Mucosa of descending colon (tissue), 3 donors: Measurements from ENCODE around the gene BBLN. TPM values are rescaled to one million over a fixed set of nuclear protein-coding genes. Genes with fewer than 3 reads are reported as not detected.

ENCODE experiments used
- ATAC-seq: fragments of 200-7000 bp; cut with Tn5 transposase; one replicate; pipeline ENCODE4 v1.9.1; 2020; ENCODE audit warnings: mild to moderate bottlenecking, moderate library complexity
- DNase-seq, 3 donors: peaks; one replicate each; pipeline ENCODE4 v3.0.0-alpha.2; 2020
- H3K36me3 ChIP-seq: fragments of 200-600 bp; one replicate; pipeline ENCODE4 v1.8.0; 2021; ENCODE audit warnings: low read depth, mild to moderate bottlenecking
- H3K4me1 ChIP-seq: fragments of 200-600 bp; one replicate; pipeline ENCODE4 v1.8.0; 2021; ENCODE audit warnings: low read depth, mild to moderate bottlenecking
- H3K4me3 ChIP-seq: fragments of 200-600 bp; one replicate; pipeline ENCODE4 v1.8.0; 2021; ENCODE audit warnings: mild to moderate bottlenecking
- H3K9me3 ChIP-seq: fragments of 200-600 bp; one replicate; pipeline ENCODE4 v1.8.0; 2021; ENCODE audit warnings: mild to moderate bottlenecking
- intact Hi-C, 2 donors: fragments of 100-400 bp; cut with DNase I in 1 of 2; cut with micrococcal nuclease in 1 of 2; formaldehyde crosslinking; loops; one replicate each; pipeline versions ENCODE4 v1.11.0 to v1.11.1; 2022; cut with DNase I, micrococcal nuclease
- total RNA-seq, 3 donors: library from RNA; stranded (reverse); fragmentation: NEBNext Ultra II Directional in 2 of 3; extraction: Animal tissue kit (Norgen Biotek cat#: 25700) in 2 of 3; gene quantifications; one replicate each; pipeline versions ENCODE4 v1.2.1 to v1.2.4, GENCODE V29; 2021 to 2023
- TF ChIP-seq, protein P1 (sequence below): fragments of 200-600 bp; IDR thresholded peaks from one replicate; pipeline ENCODE4 v1.8.0; 2022; ENCODE audit warnings: antibody characterized with exemption, mild to moderate bottlenecking
- donor health status: DM: no; HTN: no; CAD: no; lungs with moderate emphysema.
- donor health status: DM: no; HTN: no; CAD: no.
- donor health status: DM: no; HTN: yes; CAD: no.

Gene BBLN
- total RNA-seq, 3 donors from 2014 or later: 33.7 to 46.8 (median 37.6) TPM

DNA sequence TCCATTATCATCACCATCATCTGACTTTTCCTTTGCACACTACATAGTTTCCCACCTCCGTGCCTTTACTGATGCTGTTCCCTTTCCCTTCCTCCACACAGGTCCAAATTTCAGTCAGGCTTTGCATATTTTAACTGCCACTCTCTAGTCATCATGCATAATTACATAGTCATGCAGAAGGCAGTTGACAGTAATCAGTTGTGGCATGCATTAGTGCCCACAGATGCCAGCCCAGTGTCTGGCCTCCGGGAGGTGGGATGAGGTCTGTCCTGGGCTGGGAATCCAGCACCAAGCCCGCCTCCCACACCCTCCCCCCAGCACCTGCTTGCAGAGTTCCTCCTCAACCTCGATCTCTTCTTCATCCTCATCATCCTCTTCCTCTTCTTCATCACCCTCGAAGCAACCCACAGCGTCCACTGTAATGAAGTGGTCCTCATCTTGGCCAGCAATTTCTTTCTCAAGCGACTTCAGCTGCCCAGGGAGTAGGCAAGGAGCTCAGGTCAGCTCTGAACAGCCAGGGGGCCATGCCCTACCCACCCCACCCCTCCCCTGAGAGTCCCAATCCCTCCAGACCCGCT is 8.8 kb downstream of the BBLN start:
- H3K36me3 ChIP-seq: no peaks in the 10 kb centered on the region
- no peak overlapping the region for H3K4me3 ChIP-seq
- ATAC-seq (no peak), DNase-seq (no peak)
- H3K4me1 ChIP-seq: no peaks in the 10 kb centered on the region
- TF ChIP-seq, protein P1, sequence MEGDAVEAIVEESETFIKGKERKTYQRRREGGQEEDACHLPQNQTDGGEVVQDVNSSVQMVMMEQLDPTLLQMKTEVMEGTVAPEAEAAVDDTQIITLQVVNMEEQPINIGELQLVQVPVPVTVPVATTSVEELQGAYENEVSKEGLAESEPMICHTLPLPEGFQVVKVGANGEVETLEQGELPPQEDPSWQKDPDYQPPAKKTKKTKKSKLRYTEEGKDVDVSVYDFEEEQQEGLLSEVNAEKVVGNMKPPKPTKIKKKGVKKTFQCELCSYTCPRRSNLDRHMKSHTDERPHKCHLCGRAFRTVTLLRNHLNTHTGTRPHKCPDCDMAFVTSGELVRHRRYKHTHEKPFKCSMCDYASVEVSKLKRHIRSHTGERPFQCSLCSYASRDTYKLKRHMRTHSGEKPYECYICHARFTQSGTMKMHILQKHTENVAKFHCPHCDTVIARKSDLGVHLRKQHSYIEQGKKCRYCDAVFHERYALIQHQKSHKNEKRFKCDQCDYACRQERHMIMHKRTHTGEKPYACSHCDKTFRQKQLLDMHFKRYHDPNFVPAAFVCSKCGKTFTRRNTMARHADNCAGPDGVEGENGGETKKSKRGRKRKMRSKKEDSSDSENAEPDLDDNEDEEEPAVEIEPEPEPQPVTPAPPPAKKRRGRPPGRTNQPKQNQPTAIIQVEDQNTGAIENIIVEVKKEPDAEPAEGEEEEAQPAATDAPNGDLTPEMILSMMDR: no peak
- intact Hi-C loops: no loop called here
- no peaks in the 10 kb centered on the region for H3K9me3 ChIP-seq

DNA sequence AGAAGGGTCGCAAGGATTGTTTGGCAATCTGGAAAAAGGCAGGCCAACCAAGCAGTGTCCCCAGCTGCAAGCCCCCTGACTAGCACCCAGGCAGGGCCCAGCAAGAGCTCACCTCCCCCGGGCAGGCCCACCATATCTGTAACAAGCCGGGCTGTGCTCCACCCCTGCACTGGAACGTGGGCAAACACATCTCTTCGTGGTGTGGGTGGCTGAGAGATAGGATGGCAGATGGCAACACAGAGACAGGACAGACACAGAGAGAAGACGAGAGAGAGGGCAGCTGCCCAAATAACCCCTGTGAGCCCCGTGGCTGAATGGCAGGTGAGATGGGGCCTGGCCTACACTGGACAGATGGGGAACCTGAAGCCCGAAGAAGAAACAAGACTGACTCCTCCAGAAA is 9.4 kb downstream of the BBLN start:
- H3K9me3 ChIP-seq: no peaks in the 10 kb centered on the region
- no peak for ATAC-seq
- intact Hi-C loops: no loop called here
- H3K36me3 ChIP-seq: no peaks in the 10 kb centered on the region
- H3K4me3 ChIP-seq: no peak overlapping the region
- H3K4me1 ChIP-seq: no peaks in the 10 kb centered on the region
- DNase-seq: no peak
- TF ChIP-seq, protein P1: no peak

DNA sequence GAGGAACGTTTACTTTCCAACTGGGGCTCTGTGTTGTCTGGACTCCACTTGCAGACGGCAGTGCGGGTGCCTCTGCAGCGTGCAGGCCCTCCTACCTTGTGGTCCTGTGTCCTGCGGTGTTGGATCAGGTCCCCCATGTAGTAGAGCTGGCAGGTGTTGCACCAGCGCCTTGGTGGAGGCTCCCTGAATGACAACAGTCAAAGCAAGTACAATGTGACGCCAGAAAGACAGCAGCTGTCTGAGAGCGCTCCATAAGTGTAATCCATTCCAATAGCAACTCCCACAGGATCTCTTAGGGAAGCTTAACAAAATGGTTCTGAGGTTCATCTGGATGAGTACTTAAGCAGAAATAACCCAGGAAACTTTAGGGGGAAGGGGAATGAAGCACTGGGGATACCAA is 9.9 kb downstream of the BBLN start:
- ATAC-seq: no peak
- no peaks in the 10 kb centered on the region for H3K36me3 ChIP-seq

DNA sequence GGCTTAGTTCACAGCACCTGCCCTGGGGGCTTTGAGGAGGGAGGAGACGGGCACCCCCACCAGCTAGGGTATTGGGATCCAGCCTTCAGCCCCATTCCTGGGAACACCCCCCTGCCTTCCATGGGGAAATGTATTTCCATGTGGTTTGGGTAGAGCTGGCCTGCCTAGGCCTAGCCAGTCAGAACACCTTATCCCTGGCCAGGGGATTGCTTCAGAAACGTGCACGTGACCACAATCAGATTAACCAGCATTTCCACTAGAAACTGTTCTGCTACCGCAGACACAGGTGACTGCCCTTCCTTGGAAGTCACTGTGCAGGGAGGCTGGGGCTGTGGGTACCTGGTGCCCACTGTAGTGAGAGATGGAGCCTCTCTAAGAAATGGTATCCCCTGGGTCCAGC is 14.0 kb downstream of the BBLN start:
- ATAC-seq: no peak
- intact Hi-C loops: no loop called here
- TF ChIP-seq, protein P1: no peak
- Histone ChIP-seq H3K4me1 (no peaks in the 10 kb centered on the region), H3K4me3 (no peak overlapping the region), H3K36me3 (peaks cover 13% of the 10 kb centered on the region), H3K9me3 (no peaks in the 10 kb centered on the region)
- no peak for DNase-seq

More for the DNA sequence above, 9.9 kb downstream of the BBLN start:
- intact Hi-C loops: no loop called here
- Histone ChIP-seq H3K4me1 (no peaks in the 10 kb centered on the region), H3K4me3 (no peak overlapping the region), H3K9me3 (no peaks in the 10 kb centered on the region)
- TF ChIP-seq, protein P1: no peak
- no peak for DNase-seq

DNA sequence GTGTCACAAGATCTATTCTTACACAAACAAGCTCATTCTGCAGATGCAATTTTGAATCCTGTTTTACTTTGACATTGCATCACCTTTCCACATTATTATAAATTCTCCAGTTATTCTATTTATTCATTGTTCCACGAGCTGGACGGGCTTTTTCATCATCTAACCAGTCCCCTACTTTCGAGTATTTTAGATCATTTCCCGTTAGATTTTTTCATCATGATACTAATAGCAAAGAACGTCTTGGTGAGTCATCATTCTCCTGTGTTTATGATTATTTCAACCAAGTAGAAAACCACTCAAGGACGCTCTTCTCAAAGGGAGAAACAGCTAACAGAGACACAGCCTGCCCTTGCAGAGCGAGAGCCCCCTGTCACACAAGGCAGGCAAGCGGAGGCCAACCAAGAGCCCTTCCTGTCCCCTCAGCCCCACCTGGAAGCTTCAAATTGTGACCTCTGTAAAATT is 15.1 kb downstream of the BBLN start:
- no peak for ATAC-seq
- H3K4me3 ChIP-seq: no peak overlapping the region
- no peaks in the 10 kb centered on the region for H3K9me3 ChIP-seq
- H3K4me1 ChIP-seq: no peaks in the 10 kb centered on the region
- peaks cover 15% of the 10 kb centered on the region for H3K36me3 ChIP-seq
- intact Hi-C loops: no loop called here
- DNase-seq: no peak
- TF ChIP-seq, protein P1: no peak

DNA sequence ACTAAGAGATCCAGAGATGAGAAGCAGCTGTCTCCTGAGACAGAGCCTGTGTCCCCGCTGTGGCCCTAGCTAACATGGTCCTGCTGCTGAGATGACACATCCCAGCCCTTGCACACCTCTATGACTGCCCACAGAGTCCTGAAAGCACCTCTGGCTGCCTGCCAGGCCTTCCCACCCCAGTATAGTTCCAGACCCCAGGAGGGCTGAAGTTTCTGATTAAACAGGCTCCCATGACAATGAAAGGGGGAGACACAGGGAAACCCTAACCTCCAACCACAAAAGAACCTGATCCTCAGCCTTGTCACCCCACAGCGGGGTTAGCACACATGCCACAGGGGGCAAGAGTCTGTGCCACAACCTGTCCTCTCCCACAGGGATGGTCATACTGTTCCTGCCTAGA is 15.7 kb downstream of the BBLN start:
- no peak overlapping the region for H3K4me3 ChIP-seq
- H3K36me3 ChIP-seq: peaks cover 15% of the 10 kb centered on the region
- TF ChIP-seq, protein P1: no peak
- no peaks in the 10 kb centered on the region for H3K9me3 ChIP-seq
- intact Hi-C loops: no loop called here
- DNase-seq (no peak), ATAC-seq (no peak)
- no peaks in the 10 kb centered on the region for H3K4me1 ChIP-seq
